AG04449 (cell line): ENCODE data around the gene SLC9A2.

ENCODE experiments used
- CTCF ChIA-PET: fragments of 350-600 bp; formaldehyde crosslinking; extraction: SDS; loops from one replicate; lab custom pipeline; 2021; ENCODE audit warnings: antibody characterized with exemption; lab: Yijun Ruan, JAX
- POLR2A ChIA-PET: fragments of 400-600, 350-600 bp; formaldehyde crosslinking; extraction: SDS; loops from one replicate; lab custom pipeline; 2020; ENCODE audit warnings: antibody characterized with exemption, inconsistent platforms; lab: Yijun Ruan, JAX
- DNase-seq: peaks from one replicate; pipeline ENCODE4 v3.0.0-alpha.2; 2010; ENCODE audit warnings: low read depth, low spot score
- H3K4me3 ChIP-seq: 2 replicates; pipeline ENCODE4 v1.5.1; 2011; ENCODE audit warnings: low read depth, mild to moderate bottlenecking, control low read depth, low read length
- CTCF ChIP-seq: IDR thresholded peaks from one replicate; pipeline ENCODE4 v1.5.1; 2011; ENCODE audit warnings: mild to moderate bottlenecking, moderate library complexity, low read length, control low read depth, inconsistent platforms; ENCODE audit not compliant: insufficient read depth; ENCODE audit errors: missing control alignments

The SLC9A2 gene

DNA sequence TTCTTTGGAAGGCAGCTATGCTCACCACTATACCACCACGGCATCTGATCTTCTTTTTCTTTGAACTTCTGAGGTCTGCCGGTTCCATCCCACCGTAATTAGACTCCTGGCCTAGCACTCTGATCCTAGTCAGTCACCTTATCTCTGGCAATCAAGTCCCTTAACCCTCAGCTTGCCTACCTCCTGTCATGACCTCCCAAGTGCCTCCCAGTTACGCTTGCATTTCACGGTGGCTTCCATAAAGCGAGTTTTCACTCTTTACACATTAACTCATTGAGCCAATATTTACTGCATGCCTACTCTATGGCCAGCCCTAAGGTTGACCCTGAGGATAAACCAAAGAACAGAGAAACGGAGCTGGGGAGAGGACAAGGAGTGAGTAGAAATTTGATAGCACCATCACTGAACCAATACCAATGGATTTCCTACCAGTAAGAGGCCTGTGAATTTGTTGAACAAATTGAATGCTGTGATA lies 104.7 kb downstream of the SLC9A2 start:
- ChIA-PET CTCF (no interaction called here), POLR2A (no interaction called here)
- no peak overlapping the region for H3K4me3 ChIP-seq
- TF ChIP-seq CTCF = no peak
- no peak for DNase-seq

DNA sequence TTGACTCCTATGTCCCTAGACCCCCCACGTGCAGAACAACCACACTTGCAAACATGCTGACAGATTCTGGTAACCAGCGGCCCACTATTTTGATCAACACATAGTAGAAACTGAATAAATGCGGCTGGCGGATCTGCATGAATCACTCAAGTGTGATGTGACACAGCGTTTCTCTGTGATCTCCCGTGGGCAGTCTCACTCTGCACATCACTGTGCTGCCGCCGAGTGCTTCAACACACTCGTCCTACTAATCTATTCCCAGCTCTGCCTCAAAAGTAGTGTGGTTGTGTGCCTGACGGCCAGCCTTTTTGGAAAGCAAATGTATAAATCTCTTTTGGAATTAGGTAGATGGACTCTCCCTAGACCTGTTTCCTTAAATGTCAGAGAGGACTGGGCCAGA lies 105.2 kb downstream of the SLC9A2 start:
- H3K4me3 ChIP-seq = no peak overlapping the region
- ChIA-PET POLR2A (no interaction called here), CTCF (no interaction called here)
- DNase-seq = no peak
- no peak for TF ChIP-seq CTCF

DNA sequence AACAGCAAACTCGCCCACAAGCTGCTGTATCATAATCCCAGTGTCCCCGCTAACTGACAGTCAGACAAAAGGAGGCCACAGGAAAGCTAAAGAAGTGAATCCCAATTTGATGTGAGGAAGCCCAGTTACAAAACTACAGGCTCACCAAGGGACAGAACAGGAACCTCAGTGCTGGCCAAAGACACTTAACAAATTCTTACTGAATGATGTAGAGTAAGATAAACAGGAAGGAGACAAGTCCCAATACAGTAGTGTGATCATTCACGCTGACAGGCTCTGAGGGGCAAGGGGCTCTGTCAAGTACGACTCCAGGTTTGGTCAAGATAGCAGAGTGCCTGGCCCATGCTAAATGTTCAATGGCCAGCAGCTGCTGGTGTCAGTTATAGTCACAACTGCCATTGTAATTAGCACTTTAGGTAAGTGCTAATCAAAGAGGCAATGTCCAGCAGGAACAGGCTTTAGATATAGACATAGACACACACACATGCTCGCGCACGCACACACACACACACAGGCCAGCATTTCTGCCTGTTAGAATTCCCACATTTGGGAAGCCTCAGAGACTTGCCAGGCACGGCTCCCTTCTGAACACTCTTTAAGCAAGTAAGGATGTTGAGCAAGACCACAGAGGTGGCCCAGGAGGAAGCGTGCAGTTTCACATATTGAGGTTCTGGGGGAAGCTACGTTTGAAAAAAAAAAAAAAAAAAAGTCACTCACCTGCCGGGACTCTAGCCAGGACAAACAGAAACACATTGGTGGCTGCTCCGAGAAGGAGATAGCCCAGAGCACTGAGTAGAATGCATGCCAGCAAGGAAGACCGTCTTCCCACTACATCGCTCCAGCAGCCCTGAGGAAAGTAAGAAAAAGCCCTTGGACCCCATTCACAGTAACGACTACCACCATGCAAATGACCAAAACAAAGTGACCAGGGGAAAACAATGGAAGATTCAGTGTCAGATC lies 107.1 kb downstream of the SLC9A2 start:
- no peak for DNase-seq

GRCh38 chr2:102735416-102736109 lies 116.2 kb downstream of the SLC9A2 start:
- ChIA-PET CTCF (interaction anchor here (5.7 kb wide), 1 partner anchor 19 kb away, joined by 48 read pairs; no protein-coding TSS in a partner anchor), POLR2A (interaction anchor here (0.6 kb wide), 1 partner anchor 159 kb away, joined by 3 read pairs; no protein-coding TSS in a partner anchor)
- TF ChIP-seq CTCF = no peak
- no peak for DNase-seq
- peak overlapping the region; percentile 86 for H3K4me3 ChIP-seq

More for the DNA sequence above, 107.1 kb downstream of the SLC9A2 start:
- POLR2A ChIA-PET = no interaction called here
- no peak for TF ChIP-seq CTCF
- no peak overlapping the region for H3K4me3 ChIP-seq
- CTCF ChIA-PET = no interaction called here

DNA sequence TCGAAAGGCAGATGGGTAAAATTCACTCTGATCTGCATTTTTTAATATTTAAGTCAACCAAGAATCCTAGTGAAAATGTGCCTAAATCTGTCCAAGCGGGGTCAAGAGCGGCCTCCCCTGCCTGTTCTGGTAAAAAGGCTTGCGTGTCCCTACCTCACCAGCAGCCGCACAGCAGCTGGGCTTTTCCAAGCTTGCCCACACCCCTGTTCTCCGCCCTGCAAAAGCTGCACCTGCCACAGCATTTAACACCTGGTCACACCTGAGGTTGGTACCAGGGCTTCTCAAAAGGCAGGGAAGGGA lies 116.7 kb downstream of the SLC9A2 start:
- no peak for DNase-seq
- ChIA-PET POLR2A (interaction anchor here (0.6 kb wide), 1 partner anchor 160 kb away, joined by 3 read pairs; no protein-coding TSS in a partner anchor), CTCF (interaction anchor here (1.5 to 5.7 kb wide), 2 partner anchors 15 to 18 kb away, joined by 6 to 48 read pairs; no protein-coding TSS in a partner anchor)
- TF ChIP-seq CTCF = no peak
- H3K4me3 ChIP-seq = peak overlapping the region; percentile 86
